Naive thymus-derived CD8-positive, alpha-beta T cell (primary cell): Measurements from ENCODE around the gene CHERP. TPM values are rescaled to one million over a fixed set of nuclear protein-coding genes. Genes with fewer than 3 reads are reported as not detected.
A peak's percentile ranks its signal among the peaks of the same experiment; 100 is the strongest.
"Not testable (repeated sequence)": the region's sequence is repeated elsewhere in the genome, so short reads cannot be mapped to it uniquely, and the experiment has no call there.

Experiments used
- ATAC-seq, 2 donors: fragments of 150-1000 bp; cut with Tn5 transposase in 1 of 2; sonication (Bioruptor Pico), chemical (Tn5 transposase) in 1 of 2; 1 replicate in 1 of 2; 2 replicates in 1 of 2; pipeline ENCODE4 v1.10.0; 2021; ENCODE audit warnings: mild to moderate bottlenecking in 2 of 2, moderate library complexity in 2 of 2
- POLR2A ChIA-PET: fragments of 350-600 bp; sonication (Branson Sonifier 250); formaldehyde crosslinking; loops from one replicate; lab custom pipeline; 2021; ENCODE audit warnings: antibody characterized with exemption; lab: Charles Lee
- DNase-seq, 10 donors: peaks; one replicate each; pipeline versions ENCODE4 v3.0.0 to v3.0.0-alpha.2; 2020 to 2022
- H3K27ac Mint-ChIP-seq, 10 donors: one replicate each; pipeline ENCODE4 v1.8.0; 2020 to 2022; ENCODE audit warnings: mild to moderate bottlenecking in 10 of 10, mixed read lengths in 10 of 10, moderate library complexity in 4 of 10, inconsistent platforms in 1 of 10
- H3K27me3 Mint-ChIP-seq, 5 donors: one replicate each; pipeline ENCODE4 v1.8.0; 2021 to 2022; ENCODE audit warnings: mixed read lengths in 5 of 5
- H3K36me3 Mint-ChIP-seq, 3 donors: one replicate each; pipeline ENCODE4 v1.8.0; 2020 to 2022; ENCODE audit warnings: mixed read lengths in 3 of 3, mild to moderate bottlenecking in 2 of 3, inconsistent platforms in 1 of 3
- H3K4me1 Mint-ChIP-seq, 4 donors: one replicate each; pipeline ENCODE4 v1.8.0; 2021 to 2022; ENCODE audit warnings: mixed read lengths in 4 of 4
- H3K4me3 Mint-ChIP-seq, 10 donors: one replicate each; pipeline ENCODE4 v1.8.0; 2020 to 2022; ENCODE audit warnings: mild to moderate bottlenecking in 10 of 10, mixed read lengths in 10 of 10, moderate library complexity in 6 of 10, inconsistent platforms in 1 of 10
- H3K9me3 Mint-ChIP-seq, 9 donors: one replicate each; pipeline ENCODE4 v1.8.0; 2020 to 2022; ENCODE audit warnings: mixed read lengths in 9 of 9, mild to moderate bottlenecking in 3 of 9, inconsistent platforms in 1 of 9, moderate library complexity in 1 of 9
- polyA plus RNA-seq, 3 donors: library from polyadenylated mRNA; unstranded; fragments of 300-500 nt; fragmentation: Illumina TruSeq; gene quantifications; one replicate each; pipeline ENCODE4 v1.2.3, GENCODE V29; 2021
- total RNA-seq, 8 experiments: library from RNA in 2 of 8; stranded (reverse) in 2 of 8; gene quantifications; one replicate each; pipeline ENCODE4 v1.2.3 and lab custom pipeline; 2021 to 2026

Gene CHERP
- total and polyA plus RNA-seq, 5 experiments from 2014 or later: 4.7 to 82.0 (median 17.8) TPM

DNA sequence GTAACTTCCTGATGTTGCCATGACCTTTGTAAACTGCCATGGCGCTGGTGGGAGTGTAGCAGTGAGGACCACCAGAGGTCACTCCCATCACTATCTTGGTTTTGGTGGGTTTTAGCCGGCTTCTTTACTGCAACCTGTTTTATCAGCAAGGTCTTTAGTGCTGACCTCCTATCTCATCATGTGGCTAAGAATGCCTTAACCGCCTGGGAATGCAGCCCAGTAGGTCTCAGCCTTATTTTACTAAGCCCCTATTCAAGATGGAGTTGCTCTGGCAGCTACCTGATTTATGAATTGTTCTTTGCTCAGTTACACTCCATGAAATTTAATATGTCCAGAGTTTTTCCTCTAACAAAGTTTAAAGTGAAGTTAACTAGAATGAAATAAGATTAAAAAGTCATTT is 65.8 kb downstream of the CHERP start:
- Mint-ChIP-seq H3K4me1 (no peaks in the 10 kb centered on the region), H3K27me3 (no peaks in the 10 kb centered on the region), H3K9me3 (no peaks in the 10 kb centered on the region), H3K27ac (no peak overlapping the region), H3K36me3 (no peaks in the 10 kb centered on the region), H3K4me3 (no peak overlapping the region)
- no peak for DNase-seq
- POLR2A ChIA-PET: no interaction called here
- no peak for ATAC-seq

DNA sequence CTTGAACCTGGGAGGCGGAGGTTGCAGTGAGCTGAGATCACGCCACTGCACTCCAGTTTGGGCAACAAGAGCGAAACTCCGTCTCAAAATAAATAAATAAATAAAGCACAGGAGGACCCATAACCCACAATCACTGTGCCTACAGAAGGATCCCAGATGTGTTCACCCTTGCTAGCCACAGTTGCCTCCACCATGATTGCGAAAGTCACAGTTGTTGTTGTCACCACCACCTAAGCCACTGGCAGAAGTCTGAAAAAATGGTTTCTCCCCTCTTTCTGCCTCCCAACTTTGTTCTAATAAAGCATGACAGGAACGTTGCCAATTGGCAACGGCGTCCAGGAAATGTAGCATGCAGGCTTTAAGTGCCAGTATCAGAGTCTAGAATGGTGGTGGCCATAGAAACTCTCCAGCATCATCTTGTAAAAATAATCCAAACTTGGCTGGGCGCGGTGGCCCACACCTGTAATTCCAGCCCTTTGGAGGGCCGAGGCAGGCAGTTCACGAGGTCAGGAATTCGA is 68.3 kb downstream of the CHERP start:
- ATAC-seq (no peak), DNase-seq (no peak)
- H3K27me3 Mint-ChIP-seq: no peaks in the 10 kb centered on the region
- peak overlapping the region in 1 of 10 donors; percentile 44 for H3K27ac Mint-ChIP-seq
- H3K4me1 Mint-ChIP-seq: peaks cover 11 to 23% (median 22%) of the 10 kb centered on the region in 4 donors
- H3K4me3 Mint-ChIP-seq: peak overlapping the region in 2 of 10 donors; percentile 14 to 19
- no peaks in the 10 kb centered on the region for H3K9me3 Mint-ChIP-seq
- H3K36me3 Mint-ChIP-seq: peaks cover 0 to 2% (median 0%) of the 10 kb centered on the region in 3 donors
- POLR2A ChIA-PET: interaction anchor here (0.7 kb wide), 1 partner anchor 21 kb away, joined by 3 read pairs; no protein-coding TSS in a partner anchor

DNA sequence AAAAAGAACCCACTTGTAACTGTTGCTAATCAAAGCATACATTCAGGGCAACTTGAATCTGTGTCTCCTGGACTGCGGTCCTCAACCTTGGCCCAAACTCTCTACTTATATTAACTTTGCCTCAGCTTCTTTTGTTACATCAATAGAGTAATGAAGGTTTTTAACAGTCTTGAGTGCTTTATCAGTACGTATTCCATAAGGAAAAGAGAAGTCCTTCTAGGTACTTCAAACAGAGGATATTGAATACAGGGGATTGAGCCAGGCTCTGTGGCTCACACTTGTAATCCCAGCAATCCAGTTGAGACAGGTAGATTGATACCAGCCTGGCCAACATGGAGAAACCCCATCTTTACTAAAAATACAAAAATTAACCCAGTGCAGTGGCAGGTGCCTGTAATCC is 69.2 kb downstream of the CHERP start:
- H3K36me3 Mint-ChIP-seq: peaks cover 0 to 2% (median 0%) of the 10 kb centered on the region in 3 donors
- no peaks in the 10 kb centered on the region for H3K27me3 Mint-ChIP-seq
- H3K27ac Mint-ChIP-seq: peak overlapping the region in 2 of 10 donors; percentile 20 to 47
- H3K4me3 Mint-ChIP-seq: peak overlapping the region in 8 of 10 donors; percentile 33 to 84 (median 68)
- no peaks in the 10 kb centered on the region for H3K9me3 Mint-ChIP-seq
- peaks cover 17 to 32% (median 31%) of the 10 kb centered on the region in 4 donors for H3K4me1 Mint-ChIP-seq
- ATAC-seq (no peak), DNase-seq (no peak)
- POLR2A ChIA-PET: interaction anchor here (0.6 to 2.7 kb wide), 2 partner anchors 23 to 345 kb away, joined by 3 to 12 read pairs; partner anchors contain the start of genes C19orf44 and CALR3

DNA sequence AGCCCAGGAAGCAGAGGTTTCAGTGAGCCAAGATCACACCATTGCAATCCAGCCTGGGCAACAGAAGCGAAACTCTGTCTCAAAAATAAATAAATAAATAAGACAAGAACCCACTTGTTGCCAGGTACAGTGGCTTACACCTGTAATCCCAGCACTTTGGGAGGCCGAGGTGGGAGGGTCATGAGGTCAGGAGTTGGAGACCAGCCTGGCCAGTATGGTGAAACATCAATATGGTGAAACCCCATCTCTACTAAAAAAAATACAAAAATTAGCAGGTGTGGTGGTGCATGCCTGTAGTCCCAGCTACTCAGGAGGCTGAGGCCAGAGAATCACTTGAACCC is 69.7 kb downstream of the CHERP start:
- POLR2A ChIA-PET: interaction anchor here (0.6 to 2.7 kb wide), 2 partner anchors 24 to 345 kb away, joined by 3 to 12 read pairs; partner anchors contain the start of genes C19orf44 and CALR3
- Mint-ChIP-seq H3K4me1 (peaks cover 21 to 36% (median 35%) of the 10 kb centered on the region in 4 donors), H3K4me3 (peak overlapping the region; percentile 68 to 87 (median 82)), H3K27ac (peak overlapping the region in 5 of 10 donors; percentile 20 to 89 (median 86))
- H3K9me3 Mint-ChIP-seq, ATAC-seq, DNase-seq, H3K27me3 Mint-ChIP-seq, H3K36me3 Mint-ChIP-seq: not testable (repeated sequence)

- DNase-seq (peak in 1 of 10 donors; percentile 14), ATAC-seq (peak; percentile 16 to 29)
- Mint-ChIP-seq H3K4me3 (peak overlapping the region; percentile 77 to 91 (median 88)), H3K4me1 (peaks cover 28 to 46% (median 44%) of the 10 kb centered on the region in 4 donors), H3K9me3 (no peaks in the 10 kb centered on the region), H3K27ac (peak overlapping the region in 9 of 10 donors; percentile 27 to 90 (median 79)), H3K36me3 (peaks cover 0 to 12% (median 0%) of the 10 kb centered on the region in 3 donors), H3K27me3 (no peaks in the 10 kb centered on the region)
- POLR2A ChIA-PET: interaction anchor here (0.6 to 2.7 kb wide), 3 partner anchors 9 to 25 kb away, joined by 3 to 12 read pairs (median 5); partner anchors contain the start of genes C19orf44 and CALR3
Observed at GRCh38 chr19:16470911-16471811, 71.1 kb downstream of the CHERP start.

- no peak for DNase-seq
- Mint-ChIP-seq H3K9me3 (no peaks in the 10 kb centered on the region), H3K27me3 (no peaks in the 10 kb centered on the region), H3K4me1 (peaks cover 30 to 49% (median 48%) of the 10 kb centered on the region in 4 donors), H3K4me3 (peak overlapping the region; percentile 77 to 91 (median 88)), H3K36me3 (peaks cover 0 to 14% (median 0%) of the 10 kb centered on the region in 3 donors), H3K27ac (peak overlapping the region in 9 of 10 donors; percentile 27 to 90 (median 79))
- ATAC-seq: no peak
- POLR2A ChIA-PET: interaction anchor here (0.9 kb wide), 1 partner anchor 9 kb away, joined by 5 read pairs; no protein-coding TSS in a partner anchor
Observed at GRCh38 chr19:16470541-16470910, 71.7 kb downstream of the CHERP start.

Other genes with a start within 250 kb of the CHERP start
- 100 to 1,000 TPM; 386 to 393 TPM for gene KLF2, start 217.6 kb downstream of the CHERP start, total RNA-seq
- gene KLF2, start 217.6 kb downstream of the CHERP start, polyA plus RNA-seq: 100 to 1,000 TPM; 115 to 216 (median 166) TPM
- gene EPS15L1, start 70.5 kb downstream of the CHERP start, total RNA-seq: 10 to 100 TPM; 47.0 to 47.9 TPM
- 1 to 10 TPM; 6.8 to 9.6 (median 8.5) TPM for gene EPS15L1, start 70.5 kb downstream of the CHERP start, polyA plus RNA-seq
- gene CALR3, start 46.3 kb downstream of the CHERP start, total RNA-seq: not detected
- not detected for gene CALR3, start 46.3 kb downstream of the CHERP start, polyA plus RNA-seq
- gene C19orf44, start 46.0 kb downstream of the CHERP start, total RNA-seq: 1 to 10 TPM; 4.1 to 4.4 TPM
- 1 to 10 TPM in 1 of 3 donors, under 1 TPM in 1, not detected in 1; 0.23 to 2.0 TPM for gene C19orf44, start 46.0 kb downstream of the CHERP start, polyA plus RNA-seq
- gene SLC35E1, start 30.0 kb upstream of the CHERP start, total RNA-seq: 10 to 100 TPM; 31.5 to 34.2 TPM
- gene SLC35E1, start 30.0 kb upstream of the CHERP start, polyA plus RNA-seq: 10 to 100 TPM; 13.6 to 22.3 (median 16.1) TPM
- gene MED26, start 85.8 kb upstream of the CHERP start, total RNA-seq: 10 to 100 TPM; 16.5 to 18.5 TPM
- 1 to 10 TPM; 2.7 to 3.9 (median 3.1) TPM for gene MED26, start 85.8 kb upstream of the CHERP start, polyA plus RNA-seq
- gene SMIM7, start 117.7 kb upstream of the CHERP start, total RNA-seq: 100 to 1,000 TPM; 102 to 104 TPM
- 10 to 100 TPM; 52.7 to 76.5 (median 63.9) TPM for gene SMIM7, start 117.7 kb upstream of the CHERP start, polyA plus RNA-seq
- 1 to 10 TPM; 1.5 to 2.5 TPM for gene TMEM38A, start 118.7 kb upstream of the CHERP start, total RNA-seq
- under 1 TPM in 2 of 3 donors, not detected in 1; 0.22 to 0.28 TPM for gene TMEM38A, start 118.7 kb upstream of the CHERP start, polyA plus RNA-seq
- gene NWD1, start 177.4 kb upstream of the CHERP start, total RNA-seq: not detected
- not detected for gene NWD1, start 177.4 kb upstream of the CHERP start, polyA plus RNA-seq